Loucy (cell line): Measurements from ENCODE around the gene SSTR5.

ENCODE experiments used
- H2AFZ ChIP-seq: fragments of 200-600 bp; sonication (generic); 2 replicates; pipeline ENCODE4 v1.6.0; 2016; ENCODE audit warnings: antibody characterized with exemption, mild to moderate bottlenecking, low read length, moderate library complexity
- H3F3A ChIP-seq: fragments of 200-600 bp; 2 replicates; pipeline ENCODE4 v1.6.0; 2016; ENCODE audit warnings: antibody characterized with exemption, low read depth, mild to moderate bottlenecking
- H3K27me3 ChIP-seq: fragments of 200-600 bp; sonication (generic); 2 replicates; pipeline ENCODE4 v1.6.1; 2014; ENCODE audit warnings: low read length, mild to moderate bottlenecking; ENCODE audit not compliant: insufficient read depth, poor library complexity, severe bottlenecking
- H3K36me3 ChIP-seq: fragments of 200-600 bp; sonication (generic); 2 replicates; pipeline ENCODE4 v1.6.1; 2016; ENCODE audit warnings: low read length; ENCODE audit not compliant: insufficient read depth
- H3K4me1 ChIP-seq: fragments of 200-600 bp; sonication (generic); 2 replicates; pipeline ENCODE4 v1.5.1; 2014; ENCODE audit warnings: low read length, mild to moderate bottlenecking; ENCODE audit not compliant: insufficient read depth, poor library complexity, severe bottlenecking
- H3K4me2 ChIP-seq: fragments of 200-600 bp; sonication (generic); 2 replicates; pipeline ENCODE4 v1.6.0; 2014; ENCODE audit warnings: antibody characterized with exemption, low read length, low read depth, mild to moderate bottlenecking; ENCODE audit not compliant: poor library complexity, severe bottlenecking
- H3K4me3 ChIP-seq: fragments of 200-600 bp; sonication (generic); 2 replicates; pipeline ENCODE4 v1.5.1; 2014; ENCODE audit warnings: low read length, mild to moderate bottlenecking, mixed read lengths; ENCODE audit not compliant: poor library complexity, severe bottlenecking
- H3K79me2 ChIP-seq: fragments of 200-600 bp; sonication (generic); 2 replicates; pipeline ENCODE4 v1.6.1; 2014; ENCODE audit warnings: low read length; ENCODE audit not compliant: insufficient read depth
- H3K9ac ChIP-seq: fragments of 200-600 bp; sonication (generic); 2 replicates; pipeline ENCODE4 v1.6.0; 2014; ENCODE audit warnings: mild to moderate bottlenecking, low read depth, low read length, moderate library complexity; ENCODE audit not compliant: poor library complexity, severe bottlenecking
- H3K9me2 ChIP-seq: fragments of 200-600 bp; sonication (generic); replicated peaks from 2 replicates; pipeline ENCODE4 v1.6.1; 2016; ENCODE audit warnings: low read depth, low read length, mixed read lengths
- H3K9me3 ChIP-seq: fragments of 200-600 bp; sonication (generic); 2 replicates; pipeline ENCODE4 v1.6.1; 2014; ENCODE audit warnings: mild to moderate bottlenecking, antibody characterized with exemption, low read length, low read depth; ENCODE audit not compliant: insufficient read depth
- H4K20me1 ChIP-seq: fragments of 200-600 bp; sonication (generic); 2 replicates; pipeline ENCODE4 v1.6.0; 2014; ENCODE audit warnings: antibody characterized with exemption, low read length, mild to moderate bottlenecking; ENCODE audit not compliant: insufficient read depth, poor library complexity, severe bottlenecking
- EZH2phosphoT487 ChIP-seq: fragments of 200-600 bp; IDR thresholded peaks from 2 replicates; pipeline ENCODE4 v1.6.1; 2018; ENCODE audit warnings: antibody characterized with exemption, mild to moderate bottlenecking, moderate library complexity, borderline replicate concordance
- TF ChIP-seq, protein P1 (sequence below): fragments of 200-600 bp; sonication (generic); conservative IDR thresholded peaks from 2 replicates; pipeline ENCODE4 v1.5.1; 2014; ENCODE audit warnings: mild to moderate bottlenecking, antibody characterized with exemption, low read length

Gene SSTR5

DNA sequence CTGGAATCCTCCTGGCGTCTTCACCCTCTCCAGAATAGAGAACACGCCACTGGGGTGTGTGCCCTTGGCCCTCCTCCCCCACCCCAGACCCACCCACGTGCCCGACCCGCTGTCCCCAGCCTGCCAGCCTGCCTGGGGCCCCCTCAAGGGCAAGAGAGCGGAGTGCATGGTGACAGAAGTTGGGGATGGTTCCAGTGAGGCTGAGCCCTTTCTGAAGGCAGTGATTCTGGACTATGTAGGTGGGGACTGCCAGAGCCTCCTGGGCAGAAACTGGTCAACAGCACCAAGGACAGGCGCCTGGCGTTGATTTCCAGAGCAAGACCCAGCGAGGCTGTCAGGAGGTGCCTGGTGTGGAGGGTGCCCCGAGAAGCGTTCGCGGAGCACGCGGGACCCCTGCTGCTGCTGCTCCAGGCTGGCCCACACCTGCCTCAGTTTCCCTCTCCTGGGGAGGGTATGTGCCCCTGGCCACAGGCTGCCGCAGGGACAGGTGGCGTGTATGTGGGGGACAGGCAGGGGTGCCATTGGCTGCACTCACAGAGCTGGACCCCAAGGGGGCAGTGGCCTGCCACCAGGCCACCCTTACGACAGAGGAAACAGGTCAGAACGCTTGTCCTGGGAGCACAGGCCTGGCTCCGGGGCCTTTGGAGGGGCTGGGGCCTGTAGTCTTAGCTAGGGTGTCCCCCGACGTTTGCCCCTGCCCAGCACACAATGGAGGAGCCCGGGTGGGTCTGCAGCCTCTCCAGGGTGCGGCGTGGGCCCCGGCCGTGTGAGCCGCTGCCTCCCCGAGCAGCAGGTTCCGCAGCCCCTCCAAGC, 1.2 kb downstream of the SSTR5 start:
- H3K9ac ChIP-seq: no peak overlapping the region
- H4K20me1 ChIP-seq: no peaks in the 10 kb centered on the region
- H3K27me3 ChIP-seq: no peaks in the 10 kb centered on the region
- no peak overlapping the region for H3K4me3 ChIP-seq
- no peaks in the 10 kb centered on the region for H3F3A ChIP-seq
- no peaks in the 10 kb centered on the region for H3K79me2 ChIP-seq
- H3K9me3 ChIP-seq: no peaks in the 10 kb centered on the region
- H2AFZ ChIP-seq: no peak overlapping the region
- no peaks in the 10 kb centered on the region for H3K9me2 ChIP-seq
- no peak overlapping the region for H3K4me2 ChIP-seq
- no peaks in the 10 kb centered on the region for H3K4me1 ChIP-seq
- no peak for TF ChIP-seq EZH2phosphoT487
- TF ChIP-seq, protein P1, sequence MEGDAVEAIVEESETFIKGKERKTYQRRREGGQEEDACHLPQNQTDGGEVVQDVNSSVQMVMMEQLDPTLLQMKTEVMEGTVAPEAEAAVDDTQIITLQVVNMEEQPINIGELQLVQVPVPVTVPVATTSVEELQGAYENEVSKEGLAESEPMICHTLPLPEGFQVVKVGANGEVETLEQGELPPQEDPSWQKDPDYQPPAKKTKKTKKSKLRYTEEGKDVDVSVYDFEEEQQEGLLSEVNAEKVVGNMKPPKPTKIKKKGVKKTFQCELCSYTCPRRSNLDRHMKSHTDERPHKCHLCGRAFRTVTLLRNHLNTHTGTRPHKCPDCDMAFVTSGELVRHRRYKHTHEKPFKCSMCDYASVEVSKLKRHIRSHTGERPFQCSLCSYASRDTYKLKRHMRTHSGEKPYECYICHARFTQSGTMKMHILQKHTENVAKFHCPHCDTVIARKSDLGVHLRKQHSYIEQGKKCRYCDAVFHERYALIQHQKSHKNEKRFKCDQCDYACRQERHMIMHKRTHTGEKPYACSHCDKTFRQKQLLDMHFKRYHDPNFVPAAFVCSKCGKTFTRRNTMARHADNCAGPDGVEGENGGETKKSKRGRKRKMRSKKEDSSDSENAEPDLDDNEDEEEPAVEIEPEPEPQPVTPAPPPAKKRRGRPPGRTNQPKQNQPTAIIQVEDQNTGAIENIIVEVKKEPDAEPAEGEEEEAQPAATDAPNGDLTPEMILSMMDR: no peak
- no peaks in the 10 kb centered on the region for H3K36me3 ChIP-seq

DNA sequence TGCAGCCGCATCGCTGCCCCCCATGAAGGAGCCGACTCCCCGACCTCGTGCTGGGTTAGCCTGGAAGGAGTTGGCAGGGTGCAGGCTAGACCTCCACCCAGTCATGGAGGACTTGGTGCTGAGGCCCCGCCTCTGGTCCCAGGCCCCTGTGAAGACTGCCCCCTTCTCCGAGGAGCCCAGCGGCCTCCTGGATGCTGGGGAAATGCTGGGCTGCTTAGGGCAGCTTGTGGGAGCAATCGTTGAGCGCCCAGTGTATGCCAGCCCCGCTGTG, 1.8 kb downstream of the SSTR5 start:
- Histone ChIP-seq H3K4me1 (no peaks in the 10 kb centered on the region), H3K79me2 (no peaks in the 10 kb centered on the region), H3K27me3 (no peaks in the 10 kb centered on the region), H3K9ac (no peak overlapping the region), H3K4me3 (no peak overlapping the region), H4K20me1 (no peaks in the 10 kb centered on the region), H3K4me2 (no peak overlapping the region), H3K9me2 (no peaks in the 10 kb centered on the region), H3F3A (no peaks in the 10 kb centered on the region), H3K9me3 (no peaks in the 10 kb centered on the region), H2AFZ (no peak overlapping the region), H3K36me3 (no peaks in the 10 kb centered on the region)
- no peak for TF ChIP-seq EZH2phosphoT487
- TF ChIP-seq, protein P1: no peak

DNA sequence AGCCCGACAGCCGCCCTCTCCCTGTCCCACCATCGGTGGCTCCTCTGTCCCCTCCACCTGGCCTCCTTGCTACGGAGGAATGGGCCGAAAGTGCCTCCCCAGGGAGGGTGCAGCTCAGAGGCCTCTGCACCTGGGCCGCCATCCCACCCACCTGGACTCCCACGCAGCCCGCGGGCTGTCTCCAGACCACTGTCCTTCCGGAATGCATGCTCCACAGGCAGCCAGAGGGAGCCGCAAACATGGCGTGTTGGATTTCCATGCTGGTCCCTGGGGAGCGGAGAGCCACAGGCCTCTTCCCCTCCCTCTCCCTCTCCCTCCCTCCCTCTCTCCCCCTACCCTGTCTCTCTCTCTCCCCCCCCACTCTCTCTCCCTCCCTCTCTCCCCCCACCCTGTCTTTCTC, 3.0 kb downstream of the SSTR5 start:
- Histone ChIP-seq H3K9me3 (no peaks in the 10 kb centered on the region), H3K9me2 (no peaks in the 10 kb centered on the region), H3K79me2 (no peaks in the 10 kb centered on the region), H3K27me3 (no peaks in the 10 kb centered on the region), H3K4me2 (no peak overlapping the region), H3K4me1 (no peaks in the 10 kb centered on the region), H2AFZ (no peak overlapping the region), H3K4me3 (no peak overlapping the region), H4K20me1 (no peaks in the 10 kb centered on the region), H3K9ac (no peak overlapping the region), H3F3A (no peaks in the 10 kb centered on the region), H3K36me3 (no peaks in the 10 kb centered on the region)
- no peak for TF ChIP-seq EZH2phosphoT487
- TF ChIP-seq, protein P1: no peak
